HFF-Myc (cell line): ENCODE data around the gene SLC26A1.

Experiments
- DNase-seq: peaks from one replicate; pipeline ENCODE4 v3.0.0-alpha.2; 2011; ENCODE audit warnings: low read depth; ENCODE audit errors: extremely low read depth
- H3K4me3 ChIP-seq: replicated peaks from 2 replicates; pipeline ENCODE4 v1.5.1; 2011; ENCODE audit warnings: low read depth, mild to moderate bottlenecking, control low read depth, low read length
- TF ChIP-seq, protein P1 (sequence below): IDR thresholded peaks from 2 replicates; pipeline ENCODE4 v1.5.1; 2012; ENCODE audit warnings: mild to moderate bottlenecking, low read depth, low read length, control low read depth; ENCODE audit errors: missing control alignments

SLC26A1 gene

DNA sequence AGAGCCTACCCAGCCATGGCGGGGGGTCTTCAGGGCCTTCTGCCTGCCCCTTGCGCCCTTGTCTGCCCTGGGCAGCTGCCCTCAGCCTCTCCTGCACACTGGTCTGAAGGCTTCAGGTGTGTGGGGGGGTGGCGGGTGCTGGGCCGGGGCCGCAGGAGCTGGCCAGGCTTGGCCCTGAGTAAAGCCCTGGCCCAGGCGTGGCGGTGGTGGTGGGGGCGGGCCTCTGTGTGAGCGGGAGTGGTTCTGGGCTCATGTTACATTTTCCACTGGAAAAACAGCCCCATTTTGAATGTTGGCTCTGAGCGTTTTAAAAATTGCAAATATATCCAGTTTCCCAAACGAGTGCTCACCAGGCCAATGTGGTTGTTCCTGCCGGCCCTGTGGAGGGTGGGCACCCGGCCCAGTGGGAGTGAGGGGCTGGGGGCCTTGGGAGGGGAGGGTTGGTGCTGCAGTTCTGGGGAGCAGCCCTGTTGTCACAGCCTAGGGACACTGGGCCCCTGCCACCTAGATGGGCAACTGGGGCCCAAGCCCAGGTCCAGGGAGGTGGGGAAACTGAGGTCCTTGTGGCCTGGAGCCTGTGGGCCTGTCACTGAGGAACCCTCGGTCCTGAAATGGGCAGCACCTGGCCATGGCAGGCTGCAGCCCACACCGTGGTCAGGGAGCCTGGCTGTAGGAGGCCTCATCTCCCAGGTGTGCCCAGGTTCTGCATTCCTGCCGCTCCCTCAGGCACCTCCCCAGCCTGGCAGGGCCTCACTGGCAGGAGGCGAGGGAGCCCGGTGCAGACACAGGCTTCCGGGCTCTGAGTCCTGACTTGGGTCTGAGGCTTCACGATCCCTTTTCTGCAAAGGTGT is 46.5 kb upstream of the SLC26A1 start:
- no peak overlapping the region for H3K4me3 ChIP-seq
- TF ChIP-seq, protein P1, sequence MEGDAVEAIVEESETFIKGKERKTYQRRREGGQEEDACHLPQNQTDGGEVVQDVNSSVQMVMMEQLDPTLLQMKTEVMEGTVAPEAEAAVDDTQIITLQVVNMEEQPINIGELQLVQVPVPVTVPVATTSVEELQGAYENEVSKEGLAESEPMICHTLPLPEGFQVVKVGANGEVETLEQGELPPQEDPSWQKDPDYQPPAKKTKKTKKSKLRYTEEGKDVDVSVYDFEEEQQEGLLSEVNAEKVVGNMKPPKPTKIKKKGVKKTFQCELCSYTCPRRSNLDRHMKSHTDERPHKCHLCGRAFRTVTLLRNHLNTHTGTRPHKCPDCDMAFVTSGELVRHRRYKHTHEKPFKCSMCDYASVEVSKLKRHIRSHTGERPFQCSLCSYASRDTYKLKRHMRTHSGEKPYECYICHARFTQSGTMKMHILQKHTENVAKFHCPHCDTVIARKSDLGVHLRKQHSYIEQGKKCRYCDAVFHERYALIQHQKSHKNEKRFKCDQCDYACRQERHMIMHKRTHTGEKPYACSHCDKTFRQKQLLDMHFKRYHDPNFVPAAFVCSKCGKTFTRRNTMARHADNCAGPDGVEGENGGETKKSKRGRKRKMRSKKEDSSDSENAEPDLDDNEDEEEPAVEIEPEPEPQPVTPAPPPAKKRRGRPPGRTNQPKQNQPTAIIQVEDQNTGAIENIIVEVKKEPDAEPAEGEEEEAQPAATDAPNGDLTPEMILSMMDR, result no peak
- DNase-seq, result no peak

DNA sequence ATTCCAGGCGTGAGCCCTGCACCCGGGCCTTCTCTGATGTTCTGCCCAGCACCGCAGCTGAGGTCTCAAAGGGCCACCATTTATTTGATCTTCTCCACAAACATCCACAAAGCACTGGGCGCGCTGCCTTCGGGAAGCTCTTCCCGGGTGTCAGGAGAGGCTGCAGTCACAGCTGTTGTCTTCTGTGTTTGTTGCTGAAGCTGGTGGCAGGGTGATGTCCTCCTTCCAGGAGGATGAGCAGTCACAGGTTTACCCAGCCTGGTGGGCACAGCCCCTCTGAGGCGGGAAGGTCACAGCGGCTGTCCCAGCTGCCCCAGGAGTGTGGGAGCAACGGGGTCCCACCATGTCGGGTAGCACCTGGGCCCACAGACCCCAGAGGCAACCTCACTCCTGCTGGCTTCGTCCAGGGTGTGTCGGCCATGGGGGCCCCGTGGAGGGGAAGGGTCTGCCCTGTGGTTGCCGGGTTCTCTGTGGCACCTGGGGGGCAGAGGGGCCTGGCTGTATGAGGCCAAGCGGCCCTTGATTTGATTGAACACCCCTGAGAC is 45.8 kb upstream of the SLC26A1 start:
- TF ChIP-seq, protein P1, result no peak
- no peak overlapping the region for H3K4me3 ChIP-seq
- no peak for DNase-seq

DNA sequence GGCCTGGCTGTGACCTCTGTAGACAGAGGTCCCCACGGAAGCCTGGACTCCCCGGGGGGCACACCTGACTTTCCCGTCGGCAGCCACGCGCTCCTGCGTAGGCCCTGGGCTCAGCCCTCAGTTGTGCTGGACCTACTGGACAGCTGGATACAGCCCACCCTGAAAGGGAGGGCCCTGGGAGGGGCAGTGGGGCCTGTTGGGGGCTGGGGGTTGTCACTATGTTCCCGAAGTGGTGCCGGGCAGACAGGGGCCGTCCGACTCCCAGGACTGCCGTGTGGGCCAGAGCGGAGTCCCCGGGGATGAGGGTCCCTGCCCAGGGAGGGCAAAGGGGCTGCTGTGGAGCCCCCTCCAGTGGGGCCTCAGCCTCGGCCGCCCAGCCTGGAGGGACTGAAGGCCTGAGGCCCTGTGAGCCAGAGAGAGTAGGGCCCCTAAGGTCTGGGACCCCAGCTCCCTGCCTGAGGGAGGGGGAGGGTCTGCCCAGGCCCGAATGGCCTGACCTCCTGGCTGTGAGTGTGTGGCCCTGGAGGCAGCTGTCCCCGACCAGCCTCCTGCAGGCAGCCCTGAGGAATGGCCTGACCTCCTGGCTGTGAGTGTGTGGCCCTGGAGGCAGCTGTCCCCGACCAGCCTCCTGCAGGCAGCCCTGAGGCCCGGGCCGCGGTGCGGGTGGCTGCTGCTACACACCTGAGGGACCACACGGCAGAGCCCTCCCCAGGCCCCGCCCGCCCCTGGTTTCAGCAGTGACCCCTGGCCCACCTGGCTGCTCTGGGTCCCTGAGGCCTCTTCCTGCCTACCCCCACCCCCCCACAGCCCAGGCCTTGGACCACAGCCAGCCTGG is 44.0 kb upstream of the SLC26A1 start:
- DNase-seq, result no peak
- TF ChIP-seq, protein P1, result no peak
- H3K4me3 ChIP-seq, result no peak overlapping the region

DNA sequence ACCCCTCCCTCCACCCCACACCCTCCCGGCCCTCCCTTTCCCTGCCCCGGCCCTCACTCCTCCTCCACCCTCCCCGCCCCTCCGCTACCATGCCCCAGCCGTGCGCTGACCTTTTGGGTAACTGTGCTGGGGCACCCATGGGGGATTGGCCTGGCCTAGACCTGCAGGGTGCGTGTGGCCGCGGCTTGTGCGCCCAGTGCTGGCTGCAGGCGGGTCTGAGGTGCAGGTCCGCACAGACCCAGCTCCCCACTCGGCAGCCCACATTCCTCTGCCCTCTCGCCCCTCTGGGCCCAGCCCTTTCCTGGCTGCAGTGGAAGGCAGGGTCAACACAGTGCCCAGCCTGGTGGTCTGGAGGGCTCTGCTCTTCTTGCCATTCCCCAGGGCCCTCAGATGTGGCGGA is 42.9 kb upstream of the SLC26A1 start:
- H3K4me3 ChIP-seq, result no peak overlapping the region
- DNase-seq, result no peak
- TF ChIP-seq, protein P1, result no peak

DNA sequence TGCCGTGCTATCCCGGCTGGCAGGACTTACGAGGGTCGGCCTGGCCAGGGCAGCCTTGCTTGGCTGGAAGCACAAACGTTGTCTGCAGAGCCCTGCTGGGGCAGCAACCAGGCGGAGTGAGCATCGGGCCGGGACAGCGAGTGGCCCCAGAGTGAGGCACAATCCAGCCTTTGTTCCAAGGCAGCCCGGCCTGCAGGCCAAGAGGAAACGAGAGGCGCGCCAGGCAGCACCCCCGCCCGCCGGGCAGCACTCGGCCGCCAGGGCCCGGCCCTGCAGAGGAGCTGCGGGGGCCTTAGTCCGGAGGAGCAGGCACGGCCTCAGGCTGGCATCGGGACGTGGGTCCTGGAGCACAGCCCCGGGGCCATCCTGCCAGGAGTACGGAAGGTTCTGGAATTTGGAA is 42.3 kb upstream of the SLC26A1 start:
- TF ChIP-seq, protein P1, result no peak
- no peak overlapping the region for H3K4me3 ChIP-seq
- no peak for DNase-seq

DNA sequence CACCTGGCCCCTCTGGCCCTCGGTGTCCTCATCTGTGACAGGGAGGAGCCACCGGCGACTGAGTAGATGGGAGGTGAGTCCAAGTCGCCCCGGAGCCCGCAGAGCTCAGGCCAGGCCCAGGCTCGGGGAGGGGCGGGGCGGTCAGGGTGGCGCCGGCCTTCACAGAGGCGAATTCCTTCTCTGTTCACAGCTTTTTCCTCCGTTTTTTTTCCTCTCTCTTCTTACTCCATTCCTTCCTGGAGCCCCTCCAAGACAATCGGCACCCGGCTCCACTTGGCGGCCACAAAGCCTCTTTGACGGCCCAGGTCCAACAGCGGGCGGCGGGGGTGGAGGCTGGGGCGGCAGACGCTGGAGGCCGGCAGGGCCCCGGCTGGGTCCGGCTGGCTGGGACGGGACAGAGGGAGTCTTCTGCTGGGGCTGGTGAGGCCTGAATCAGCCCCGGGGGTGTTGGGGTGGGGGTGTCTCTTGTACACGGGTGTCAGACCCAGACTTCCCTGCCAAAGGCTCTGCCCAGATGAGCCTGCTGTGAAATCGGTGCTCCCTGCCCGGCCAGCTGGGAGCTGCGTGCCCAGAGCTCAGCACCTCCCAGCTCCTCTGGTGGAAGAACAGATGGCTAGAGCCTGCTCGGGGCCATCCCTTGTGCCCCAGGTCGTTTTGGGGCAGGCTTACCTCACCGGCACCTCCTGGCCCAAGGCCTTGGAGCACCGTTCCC is 40.8 kb upstream of the SLC26A1 start:
- TF ChIP-seq, protein P1, result no peak
- H3K4me3 ChIP-seq, result no peak overlapping the region
- DNase-seq, result no peak
